GM23248 (cell line): ENCODE data around the gene NAALADL1.

ENCODE experiments used
- EZH2 ChIP-seq: fragments of 200-600 bp; sonication (generic); IDR thresholded peaks from 2 replicates; pipeline ENCODE4 v1.6.1; 2018; ENCODE audit warnings: antibody characterized with exemption, mild to moderate bottlenecking; ENCODE audit not compliant: insufficient read depth, poor library complexity, severe bottlenecking
- EZH2phosphoT487 ChIP-seq: fragments of 200-600 bp; sonication (generic); IDR thresholded peaks from 2 replicates; pipeline ENCODE4 v1.6.1; 2018; ENCODE audit warnings: antibody characterized with exemption, moderate library complexity, mild to moderate bottlenecking, low read depth; ENCODE audit not compliant: insufficient read depth

DNA sequence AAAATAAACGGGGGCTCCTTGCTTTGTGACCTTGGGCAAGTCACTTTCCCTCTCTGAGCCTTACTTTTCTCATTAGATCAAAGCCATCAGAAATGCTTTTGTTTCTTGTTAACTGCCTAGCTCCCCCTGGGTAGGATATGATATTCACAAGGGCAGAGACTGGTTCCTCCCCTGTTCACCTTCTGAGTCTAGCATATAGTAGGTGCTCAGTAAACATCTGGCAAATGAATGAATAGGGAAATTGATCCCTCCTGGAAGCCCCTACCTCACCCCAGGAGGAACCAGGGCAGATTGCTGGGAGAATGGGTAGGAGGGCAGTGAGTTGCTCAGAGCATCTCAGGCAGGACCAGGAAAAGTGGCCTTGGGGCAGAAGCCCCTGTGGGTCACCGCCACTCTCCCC is 23.9 kb downstream of the NAALADL1 start:
- no peak for TF ChIP-seq EZH2
- TF ChIP-seq EZH2phosphoT487 = no peak
